OCI-LY3 (cell line): ENCODE results near the gene GKN1.
A peak's percentile ranks its signal among the peaks of the same experiment; 100 is the strongest.

Experiments used
- H2AFZ ChIP-seq: fragments of 200-600, 300-600 bp; shearing (Covaris generic); 2 replicates; pipeline ENCODE4 v1.6.0; 2014; ENCODE audit warnings: antibody characterized with exemption, low read depth, low read length
- H3K27ac ChIP-seq: fragments of 200-600, 300-600 bp; sonication (generic); 2 replicates; pipeline ENCODE4 v1.5.1; 2014; ENCODE audit warnings: mild to moderate bottlenecking, low read length, moderate library complexity, mixed read lengths
- H3K27me3 ChIP-seq: fragments of 200-600, 300-600 bp; sonication (generic); 2 replicates; pipeline ENCODE4 v1.6.1; 2014; ENCODE audit warnings: low read depth, low read length, mixed read lengths
- H3K36me3 ChIP-seq: fragments of 200-600, 300-600 bp; sonication (generic); replicated peaks from 2 replicates; pipeline ENCODE3; 2014; ENCODE audit warnings: low read depth, low read length, mixed read lengths
- H3K4me1 ChIP-seq: fragments of 300-600, 200-600 bp; sonication (generic); 2 replicates; pipeline ENCODE4 v1.6.1; 2014; ENCODE audit warnings: low read length, mixed read lengths
- H3K4me2 ChIP-seq: fragments of 200-600, 300-600 bp; sonication (generic); 2 replicates; pipeline ENCODE4 v1.6.1; 2014; ENCODE audit warnings: low read length, mixed read lengths
- H3K4me3 ChIP-seq: fragments of 300-600, 200-600 bp; sonication (generic); 2 replicates; pipeline ENCODE4 v1.5.1; 2014; ENCODE audit warnings: antibody characterized with exemption, mild to moderate bottlenecking, low read length, moderate library complexity
- H3K79me2 ChIP-seq: fragments of 300-600, 200-600 bp; shearing (Covaris generic); 2 replicates; pipeline ENCODE4 v1.6.1; 2014; ENCODE audit warnings: mild to moderate bottlenecking, low read length, mixed read lengths
- H3K9ac ChIP-seq: fragments of 300-600, 200-600 bp; shearing (Covaris generic); 2 replicates; pipeline ENCODE4 v1.6.0; 2014; ENCODE audit warnings: mild to moderate bottlenecking, low read length, moderate library complexity
- H3K9me3 ChIP-seq: fragments of 200-600, 300-600 bp; shearing (Covaris generic); 2 replicates; pipeline ENCODE4 v1.6.1; 2014; ENCODE audit warnings: low read length, mixed read lengths; ENCODE audit not compliant: insufficient read depth
- H4K20me1 ChIP-seq: fragments of 200-600, 300-600 bp; sonication (generic); 2 replicates; pipeline ENCODE4 v1.6.1; 2016; ENCODE audit warnings: low read length, mixed read lengths; ENCODE audit not compliant: insufficient read depth
- CTCF ChIP-seq: fragments of 200-600, 300-600 bp; sonication (generic); IDR thresholded peaks from 2 replicates; pipeline ENCODE4 v1.5.1; 2014; ENCODE audit warnings: antibody characterized with exemption, low read length, low read depth
- EZH2phosphoT487 ChIP-seq: fragments of 200-600 bp; shearing (Covaris generic); IDR thresholded peaks from 2 replicates; pipeline ENCODE4 v1.6.1; 2018; ENCODE audit warnings: antibody characterized with exemption, mixed run types, low read depth

The GKN1 gene

GRCh38 chr2:68939962-68940361 lies 34.5 kb upstream of the GKN1 start:
- Histone ChIP-seq H3K4me3 (no peak overlapping the region), H3K4me1 (peaks cover 17% of the 10 kb centered on the region), H3K9ac (no peak overlapping the region), H3K27ac (no peak overlapping the region), H3K27me3 (0 out of 2 replicates have a peak, but pooled peaks cover 13% of the 10 kb centered on the region), H3K4me2 (no peak overlapping the region), H3K79me2 (no peaks in the 10 kb centered on the region), H2AFZ (no peak overlapping the region), H4K20me1 (no peaks in the 10 kb centered on the region), H3K36me3 (no peaks in the 10 kb centered on the region), H3K9me3 (no peaks in the 10 kb centered on the region; the same call in 1 of the 2 replicates)
- no peak for TF ChIP-seq EZH2phosphoT487
- TF ChIP-seq CTCF = no peak

GRCh38 chr2:68940369-68940768 lies 34.1 kb upstream of the GKN1 start:
- Histone ChIP-seq H3K4me2 (no peak overlapping the region), H3K9me3 (no peaks in the 10 kb centered on the region; the same call in 1 of the 2 replicates), H2AFZ (no peak overlapping the region), H3K36me3 (no peaks in the 10 kb centered on the region), H3K4me1 (peaks cover 17% of the 10 kb centered on the region), H3K27me3 (0 out of 2 replicates have a peak, but pooled peaks cover 13% of the 10 kb centered on the region), H3K4me3 (no peak overlapping the region), H3K79me2 (no peaks in the 10 kb centered on the region), H3K27ac (no peak overlapping the region), H4K20me1 (no peaks in the 10 kb centered on the region), H3K9ac (no peak overlapping the region)
- TF ChIP-seq CTCF (no peak), EZH2phosphoT487 (no peak)

DNA sequence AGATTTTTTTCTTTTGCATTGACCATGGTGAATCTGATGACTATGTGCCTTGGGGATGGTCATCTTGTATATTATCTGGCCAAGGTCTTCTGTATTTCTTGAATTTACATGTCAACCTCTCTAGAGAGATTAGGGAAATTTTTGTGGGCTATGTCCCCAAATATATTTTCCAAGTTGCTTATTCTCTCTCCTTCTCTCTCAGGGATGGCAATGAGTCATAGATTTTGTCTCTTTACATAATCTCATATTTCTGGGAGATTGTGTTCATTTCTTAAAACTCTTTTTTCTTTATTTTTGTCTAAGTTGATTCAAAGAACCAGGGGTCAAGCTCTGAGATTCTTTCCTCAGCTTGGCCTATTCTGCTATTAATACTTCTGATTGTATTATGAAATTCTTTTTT lies 31.6 kb upstream of the GKN1 start:
- H3K9me3 ChIP-seq = no peaks in the 10 kb centered on the region; the same call in 1 of the 2 replicates
- 0 out of 2 replicates have a peak, but pooled peaks cover 11% of the 10 kb centered on the region for H3K27me3 ChIP-seq
- no peak for TF ChIP-seq CTCF
- no peak for TF ChIP-seq EZH2phosphoT487
- no peak overlapping the region for H3K4me3 ChIP-seq
- no peak overlapping the region for H3K4me2 ChIP-seq
- H3K4me1 ChIP-seq = peaks cover 21% of the 10 kb centered on the region
- no peaks in the 10 kb centered on the region for H3K79me2 ChIP-seq
- no peaks in the 10 kb centered on the region for H4K20me1 ChIP-seq
- H3K27ac ChIP-seq = no peak overlapping the region
- H2AFZ ChIP-seq = no peak overlapping the region
- H3K36me3 ChIP-seq = no peaks in the 10 kb centered on the region
- H3K9ac ChIP-seq = no peak overlapping the region

- Histone ChIP-seq H3K79me2 (no peaks in the 10 kb centered on the region), H3K9ac (peak overlapping the region; percentile 36; the same call in 1 of the 2 replicates), H3K4me2 (peak overlapping the region; percentile 70), H4K20me1 (no peaks in the 10 kb centered on the region), H3K4me3 (0 out of 2 replicates have a peak overlapping the region, but pooled peaks have one; percentile 36), H3K36me3 (no peaks in the 10 kb centered on the region), H3K9me3 (no peaks in the 10 kb centered on the region; the same call in 1 of the 2 replicates), H2AFZ (peak overlapping the region; percentile 97), H3K27me3 (0 out of 2 replicates have a peak, but pooled peaks cover 11% of the 10 kb centered on the region), H3K27ac (no peak overlapping the region), H3K4me1 (peaks cover 29% of the 10 kb centered on the region)
- peak; percentile 78 for TF ChIP-seq CTCF
- TF ChIP-seq EZH2phosphoT487 = no peak
These were observed 30.6 kb upstream of the GKN1 start for GRCh38 chr2:68943581-68944568.
